HG02642 (cell line): ENCODE data around the gene MTFR1L.
"Not testable (repeated sequence)": the region's sequence is repeated elsewhere in the genome, so short reads cannot be mapped to it uniquely, and the experiment has no call there.

ENCODE experiments used
- ATAC-seq: cut with Tn5 transposase; IDR thresholded peaks from one replicate; pipeline ENCODE4 v1.9.1; 2021; ENCODE audit warnings: mild to moderate bottlenecking; ENCODE audit not compliant: unreplicated experiment, poor library complexity

MTFR1L gene

GRCh38 chr1:25821112-25821476 lies 1.3 kb downstream of the MTFR1L start:
- ATAC-seq, result no peak

- no peak for ATAC-seq
These were observed 1.9 kb downstream of the MTFR1L start for GRCh38 chr1:25821630-25822091.

GRCh38 chr1:25825605-25826004 lies 5.9 kb downstream of the MTFR1L start:
- no peak for ATAC-seq

- ATAC-seq, result no peak
These were observed 6.8 kb downstream of the MTFR1L start for GRCh38 chr1:25826571-25826970.

- no peak for ATAC-seq
These were observed 8.7 kb downstream of the MTFR1L start for GRCh38 chr1:25828491-25828890.

GRCh38 chr1:25829046-25829445 lies 9.3 kb downstream of the MTFR1L start:
- no peak for ATAC-seq

GRCh38 chr1:25831569-25832196 lies 11.9 kb downstream of the MTFR1L start:
- ATAC-seq, result no peak

GRCh38 chr1:25832336-25833037 lies 12.7 kb downstream of the MTFR1L start:
- no peak for ATAC-seq

- no peak for ATAC-seq
These were observed 13.4 kb downstream of the MTFR1L start for GRCh38 chr1:25833158-25833557.

GRCh38 chr1:25834894-25835293 lies 15.1 kb downstream of the MTFR1L start:
- ATAC-seq, result no peak

GRCh38 chr1:25836695-25837094 lies 16.9 kb downstream of the MTFR1L start:
- no peak for ATAC-seq

- ATAC-seq, result no peak
These were observed 17.6 kb downstream of the MTFR1L start for GRCh38 chr1:25837262-25837875.

GRCh38 chr1:25839808-25840207 lies 20.1 kb downstream of the MTFR1L start:
- not testable (repeated sequence) for ATAC-seq

- ATAC-seq, result no peak
These were observed 23.7 kb downstream of the MTFR1L start for GRCh38 chr1:25843483-25843882.

- no peak for ATAC-seq
These were observed 25.0 kb downstream of the MTFR1L start for GRCh38 chr1:25844536-25845337.

- no peak for ATAC-seq
These were observed 25.9 kb downstream of the MTFR1L start for GRCh38 chr1:25845664-25846063.

- ATAC-seq, result no peak
These were observed 28.2 kb downstream of the MTFR1L start for GRCh38 chr1:25847929-25848328.

GRCh38 chr1:25848531-25848930 lies 28.8 kb downstream of the MTFR1L start:
- no peak for ATAC-seq

- ATAC-seq, result no peak
These were observed 34.8 kb downstream of the MTFR1L start for GRCh38 chr1:25854554-25854953.

- no peak for ATAC-seq
These were observed 37.1 kb downstream of the MTFR1L start for GRCh38 chr1:25856856-25857255.

GRCh38 chr1:25858494-25858893 lies 38.7 kb downstream of the MTFR1L start:
- ATAC-seq, result no peak
